Spleen (tissue), 11 donors: ENCODE data around the gene WDR64. TPM values are rescaled to one million over a fixed set of nuclear protein-coding genes. Genes with fewer than 3 reads are reported as not detected.
"Not testable (repeated sequence)": the region's sequence is repeated elsewhere in the genome, so short reads cannot be mapped to it uniquely, and the experiment has no call there.

Experiments
- DNase-seq: peaks from one replicate; pipeline ENCODE4 v3.0.0-alpha.2; 2020
- H3K27ac ChIP-seq, 8 donors: fragments of 200-600 bp; sonication (generic) in 7 of 8; 1 replicate in 4 of 8; 2 replicates in 4 of 8; pipeline versions ENCODE4 v1.5.0 to v1.8.0; 2016 to 2021; ENCODE audit warnings: inconsistent platforms in 4 of 8, mild to moderate bottlenecking in 4 of 8, moderate library complexity in 1 of 8
- H3K27me3 ChIP-seq, 7 donors: fragments of 200-600 bp; sonication (generic) in 6 of 7; replicated peaks in 1 of 7; 1 replicate in 4 of 7; 2 replicates in 3 of 7; pipeline versions ENCODE4 v1.5.0 to v1.8.0; 2016 to 2021; ENCODE audit warnings: inconsistent platforms in 3 of 7, mild to moderate bottlenecking in 1 of 7
- H3K36me3 ChIP-seq, 6 donors: fragments of 200-600 bp; sonication (generic) in 5 of 6; 1 replicate in 4 of 6; 2 replicates in 2 of 6; pipeline versions ENCODE4 v1.5.0 to v1.8.0; 2016 to 2021; ENCODE audit warnings: inconsistent platforms in 2 of 6
- H3K4me1 ChIP-seq, 6 donors: fragments of 200-600 bp; sonication (generic) in 5 of 6; 1 replicate in 3 of 6; 2 replicates in 3 of 6; pipeline versions ENCODE4 v1.5.0 to v1.8.0; 2016 to 2021; ENCODE audit warnings: inconsistent platforms in 3 of 6
- H3K4me3 ChIP-seq, 8 donors: fragments of 200-600 bp; sonication (generic) in 7 of 8; 1 replicate in 4 of 8; 2 replicates in 4 of 8; pipeline versions ENCODE4 v1.5.0 to v1.8.0; 2016 to 2021; ENCODE audit warnings: inconsistent platforms in 4 of 8, mild to moderate bottlenecking in 4 of 8, moderate library complexity in 2 of 8
- H3K9me3 ChIP-seq, 8 donors: fragments of 200-600 bp; sonication (generic) in 7 of 8; 1 replicate in 4 of 8; 2 replicates in 4 of 8; pipeline versions ENCODE4 v1.5.0 to v1.8.0; 2016 to 2021; ENCODE audit warnings: inconsistent platforms in 4 of 8
- POLR2A ChIP-seq, 3 donors: fragments of 450-650 bp; IDR thresholded peaks; one replicate each; pipeline ENCODE4 v1.5.1; 2017; ENCODE audit warnings: antibody characterized with exemption in 3 of 3, mild to moderate bottlenecking in 1 of 3
- POLR2AphosphoS5 ChIP-seq, 3 donors: sonication (generic); formaldehyde crosslinking; IDR thresholded peaks; one replicate each; pipeline ENCODE4 v1.5.1; 2017; ENCODE audit warnings: antibody characterized with exemption in 3 of 3
- WGBS, 5 donors: extraction: QIAGEN DNeasy Blood & Tissue Kit in 3 of 5; methylation state at CpG; one replicate each; pipeline versions ENCODE4 v1.1.5 to v1.1.7; 2013 to 2018; 5-methylcytosine and 5-hydroxymethylcytosine counted together
- intact Hi-C: fragments of 100-400 bp; cut with DNase I; formaldehyde crosslinking; loops from one replicate; pipeline ENCODE4 v1.15.0; 2023; ENCODE audit warnings: low total_unique reads
- polyA plus RNA-seq, 3 donors: library from polyadenylated mRNA; stranded (reverse); fragments of 200-250 nt; gene quantifications; one replicate each; pipeline ENCODE4 v1.2.1, GENCODE V29; 2013
- total RNA-seq, 7 donors: library from RNA; depleted of rRNA in 3 of 7; stranded (reverse); fragments of >200 nt in 3 of 7; fragmentation: NEBNext Ultra II Directional in 4 of 7; extraction: Animal tissue kit (Norgen Biotek cat#: 25700) in 4 of 7; gene quantifications; one replicate each; pipeline versions ENCODE4 v1.1.0 to v1.2.1, GENCODE V29; 2016 to 2021
- TF ChIP-seq, protein P1 (sequence below), 11 experiments: fragments of 200-600 bp in 7 of 11; fragments of 450-650 bp in 4 of 11; sonication (generic) in 4 of 11; IDR thresholded peaks in 8 of 11; conservative IDR thresholded peaks in 3 of 11; 1 replicate in 7 of 11; 2 replicates in 4 of 11; pipeline versions ENCODE4 v1.4.0 to v1.8.0; 2016 to 2021; ENCODE audit warnings: antibody characterized with exemption in 11 of 11, inconsistent platforms in 4 of 11, mild to moderate bottlenecking in 1 of 11
- donor health status: healthy with polysubstance abuse.
- donor health status: DM: no; HTN: no; CAD: no; lungs with moderate emphysema.
- donor health status: DM: no; HTN: no; CAD: no.
- donor health status: Bipolar disorder and iron deficiency.
- donor health status: healthy.
- donor health status: DM: no; HTN: no; CAD: no.
- donor health status: DM: yes; HTN: yes; CAD: no.

The WDR64 gene
- total and polyA plus RNA-seq, 10 donors = 0.03 to 0.55 (median 0.26) TPM; not detected in 3

DNA sequence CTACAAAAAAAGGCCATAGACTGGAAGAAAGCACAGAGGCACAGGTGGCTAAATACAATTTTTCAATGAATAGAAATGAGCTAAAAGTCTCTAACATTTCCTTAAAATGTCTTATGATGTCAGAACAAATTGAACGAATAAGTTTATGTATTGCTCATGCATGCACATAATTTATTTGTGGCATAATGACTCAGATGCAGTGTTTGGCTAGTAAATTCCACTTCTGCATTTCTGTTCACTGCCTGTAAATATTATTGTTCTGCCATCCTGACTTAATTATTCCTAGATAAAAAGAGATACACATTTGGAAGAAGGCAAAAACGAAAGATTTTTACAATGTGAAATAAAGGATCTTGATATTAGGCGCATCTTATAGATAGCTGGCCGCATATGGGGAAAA is 169.3 kb downstream of the WDR64 start:
- no peak for DNase-seq
- no peaks in the 10 kb centered on the region for H3K27me3 ChIP-seq
- peaks cover 0 to 6% (median 0%) of the 10 kb centered on the region in 6 donors for H3K4me1 ChIP-seq
- 74 to 86% (median 81%) methylated on average over 4 of the region's 4 CpGs for WGBS, 5 donors
- H3K27ac ChIP-seq = no peak overlapping the region
- H3K4me3 ChIP-seq = no peak overlapping the region
- no peaks in the 10 kb centered on the region for H3K9me3 ChIP-seq
- intact Hi-C loops = no loop called here
- no peaks in the 10 kb centered on the region for H3K36me3 ChIP-seq
- TF ChIP-seq, protein P1, sequence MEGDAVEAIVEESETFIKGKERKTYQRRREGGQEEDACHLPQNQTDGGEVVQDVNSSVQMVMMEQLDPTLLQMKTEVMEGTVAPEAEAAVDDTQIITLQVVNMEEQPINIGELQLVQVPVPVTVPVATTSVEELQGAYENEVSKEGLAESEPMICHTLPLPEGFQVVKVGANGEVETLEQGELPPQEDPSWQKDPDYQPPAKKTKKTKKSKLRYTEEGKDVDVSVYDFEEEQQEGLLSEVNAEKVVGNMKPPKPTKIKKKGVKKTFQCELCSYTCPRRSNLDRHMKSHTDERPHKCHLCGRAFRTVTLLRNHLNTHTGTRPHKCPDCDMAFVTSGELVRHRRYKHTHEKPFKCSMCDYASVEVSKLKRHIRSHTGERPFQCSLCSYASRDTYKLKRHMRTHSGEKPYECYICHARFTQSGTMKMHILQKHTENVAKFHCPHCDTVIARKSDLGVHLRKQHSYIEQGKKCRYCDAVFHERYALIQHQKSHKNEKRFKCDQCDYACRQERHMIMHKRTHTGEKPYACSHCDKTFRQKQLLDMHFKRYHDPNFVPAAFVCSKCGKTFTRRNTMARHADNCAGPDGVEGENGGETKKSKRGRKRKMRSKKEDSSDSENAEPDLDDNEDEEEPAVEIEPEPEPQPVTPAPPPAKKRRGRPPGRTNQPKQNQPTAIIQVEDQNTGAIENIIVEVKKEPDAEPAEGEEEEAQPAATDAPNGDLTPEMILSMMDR (IDR thresholded peaks at IDR 0.05 in 8 of 11, conservative IDR thresholded peaks at IDR 0.05 in 3 of 11) = no peak
- TF ChIP-seq POLR2AphosphoS5 (IDR thresholded peaks at IDR 0.05) (no peak), POLR2A (IDR thresholded peaks at IDR 0.05) (no peak)

DNA sequence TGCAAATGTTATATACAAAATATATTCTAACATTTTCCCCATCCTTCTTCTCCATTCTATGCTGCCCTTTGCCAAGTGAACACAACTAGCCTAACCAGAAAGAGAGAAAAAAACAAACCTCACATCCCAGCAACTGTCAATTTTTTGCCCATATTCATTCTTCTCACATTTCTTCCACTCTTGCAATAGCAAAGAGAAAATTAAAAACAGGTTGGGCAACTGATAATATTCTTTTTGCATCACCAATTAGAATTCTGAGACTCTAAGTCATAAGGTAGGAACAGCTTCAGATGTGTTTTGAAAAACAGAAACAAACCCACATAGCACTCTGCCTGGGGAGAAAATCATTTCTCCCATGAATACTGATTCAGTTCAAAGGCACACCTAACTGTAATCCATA is 170.8 kb downstream of the WDR64 start:
- DNase-seq = no peak
- intact Hi-C loops = no loop called here

DNA sequence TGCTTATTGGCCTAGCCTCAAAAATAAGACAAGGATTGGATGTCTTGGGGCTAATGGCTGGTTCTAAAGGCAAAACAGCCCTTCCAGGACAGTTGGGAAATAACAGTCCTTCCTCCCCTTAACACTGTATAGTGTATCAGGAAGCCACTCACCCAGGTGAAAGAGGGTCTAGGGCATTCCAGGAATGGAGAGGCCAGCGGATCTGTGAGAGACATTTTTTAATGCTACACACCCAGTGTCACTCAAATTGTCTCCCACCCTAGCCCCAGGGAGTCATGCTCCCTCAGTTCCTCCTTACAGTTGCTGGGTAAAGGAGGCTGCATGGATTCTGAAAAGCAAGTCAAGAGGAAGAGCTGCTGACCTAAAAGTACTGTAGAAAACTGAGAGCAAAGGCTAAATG is 171.8 kb downstream of the WDR64 start:
- no peak overlapping the region for H3K4me3 ChIP-seq
- H3K36me3 ChIP-seq = no peaks in the 10 kb centered on the region
- H3K9me3 ChIP-seq = no peaks in the 10 kb centered on the region
- DNase-seq = no peak
- H3K27ac ChIP-seq = no peak overlapping the region
- no peaks in the 10 kb centered on the region for H3K4me1 ChIP-seq
- intact Hi-C loops = no loop called here
- no peaks in the 10 kb centered on the region for H3K27me3 ChIP-seq
- WGBS, 5 donors = 86 to 100% (median 90%) methylated on average over 1 of the region's 1 CpG
- no peak for TF ChIP-seq POLR2A (IDR thresholded peaks at IDR 0.05)
- TF ChIP-seq POLR2AphosphoS5 (IDR thresholded peaks at IDR 0.05) = no peak
- TF ChIP-seq, protein P1 (IDR thresholded peaks at IDR 0.05 in 8 of 11, conservative IDR thresholded peaks at IDR 0.05 in 3 of 11) = no peak

More for the DNA sequence above, 170.8 kb downstream of the WDR64 start:
- Histone ChIP-seq H3K27me3 (no peaks in the 10 kb centered on the region), H3K27ac (no peak overlapping the region), H3K4me1 (peaks cover 0 to 4% (median 0%) of the 10 kb centered on the region in 6 donors), H3K9me3 (no peaks in the 10 kb centered on the region), H3K4me3 (no peak overlapping the region), H3K36me3 (no peaks in the 10 kb centered on the region)
- TF ChIP-seq POLR2A (IDR thresholded peaks at IDR 0.05) = no peak
- TF ChIP-seq, protein P1 (IDR thresholded peaks at IDR 0.05 in 8 of 11, conservative IDR thresholded peaks at IDR 0.05 in 3 of 11) = no peak
- TF ChIP-seq POLR2AphosphoS5 (IDR thresholded peaks at IDR 0.05) = no peak

GRCh38 chr1:241825581-241825980 is 173.5 kb downstream of the WDR64 start:
- H3K4me3 ChIP-seq = no peak overlapping the region
- TF ChIP-seq POLR2AphosphoS5 (IDR thresholded peaks at IDR 0.05) = no peak
- TF ChIP-seq, protein P1 (IDR thresholded peaks at IDR 0.05 in 8 of 11, conservative IDR thresholded peaks at IDR 0.05 in 3 of 11) = no peak
- no peak for TF ChIP-seq POLR2A (IDR thresholded peaks at IDR 0.05)
- intact Hi-C loops = no loop called here

DNA sequence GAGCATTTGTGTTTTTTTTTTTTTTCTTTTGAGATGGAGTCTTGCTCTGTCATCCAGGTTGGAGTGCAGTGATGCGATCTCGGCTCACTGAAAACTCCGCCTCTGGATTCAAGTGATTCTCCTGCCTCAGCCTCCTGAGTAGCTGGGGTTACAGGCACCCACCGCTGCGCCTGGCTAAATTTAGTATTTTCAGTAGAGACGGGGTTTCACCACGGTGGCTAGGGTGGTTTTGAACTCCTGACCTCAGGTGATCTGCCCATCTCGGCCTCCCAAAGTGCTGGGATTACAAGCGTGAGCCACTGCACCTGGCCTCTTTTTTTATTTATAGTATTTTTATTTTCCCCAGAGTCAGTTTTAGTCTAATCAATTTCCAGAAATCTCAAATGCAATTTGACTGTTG is 174.5 kb downstream of the WDR64 start:
- H3K4me3 ChIP-seq, H3K27me3 ChIP-seq, H3K36me3 ChIP-seq, H3K9me3 ChIP-seq, H3K4me1 ChIP-seq, DNase-seq, H3K27ac ChIP-seq, intact Hi-C loops: not testable (repeated sequence)
- 87 to 96% (median 90%) methylated on average over 9 of the region's 9 CpGs for WGBS, 5 donors

More at GRCh38 chr1:241825581-241825980, 173.5 kb downstream of the WDR64 start:
- no peaks in the 10 kb centered on the region for H3K9me3 ChIP-seq
- H3K36me3 ChIP-seq = no peaks in the 10 kb centered on the region
- no peaks in the 10 kb centered on the region for H3K4me1 ChIP-seq
- H3K27me3 ChIP-seq = no peaks in the 10 kb centered on the region
- no peak for DNase-seq
- no peak overlapping the region for H3K27ac ChIP-seq
